Right lobe of liver (tissue), 4 donors: ENCODE measurements around the gene TRPM3.

ENCODE experiments used
- POLR2A ChIP-seq: fragments of 450-650 bp; IDR thresholded peaks from one replicate; pipeline ENCODE4 v1.6.1; 2017; ENCODE audit warnings: antibody characterized with exemption, mild to moderate bottlenecking
- TF ChIP-seq, protein P1 (sequence below), 4 donors: fragments of 200-600 bp in 3 of 4; fragments of 450-650 bp in 1 of 4; IDR thresholded peaks; one replicate each; pipeline versions ENCODE4 v1.5.1 to v1.8.0; 2016 to 2022; ENCODE audit warnings: antibody characterized with exemption in 4 of 4, mild to moderate bottlenecking in 2 of 4
- donor health status: DM: no; HTN: no; CAD: no.
- donor health status: DM: no; HTN: no; CAD: no.
- donor health status: DM: no; HTN: yes; CAD: no.

GRCh38 chr9:70971723-70972122 lies 149.7 kb downstream of the TRPM3 start:
- TF ChIP-seq POLR2A, result no peak
- TF ChIP-seq, protein P1, sequence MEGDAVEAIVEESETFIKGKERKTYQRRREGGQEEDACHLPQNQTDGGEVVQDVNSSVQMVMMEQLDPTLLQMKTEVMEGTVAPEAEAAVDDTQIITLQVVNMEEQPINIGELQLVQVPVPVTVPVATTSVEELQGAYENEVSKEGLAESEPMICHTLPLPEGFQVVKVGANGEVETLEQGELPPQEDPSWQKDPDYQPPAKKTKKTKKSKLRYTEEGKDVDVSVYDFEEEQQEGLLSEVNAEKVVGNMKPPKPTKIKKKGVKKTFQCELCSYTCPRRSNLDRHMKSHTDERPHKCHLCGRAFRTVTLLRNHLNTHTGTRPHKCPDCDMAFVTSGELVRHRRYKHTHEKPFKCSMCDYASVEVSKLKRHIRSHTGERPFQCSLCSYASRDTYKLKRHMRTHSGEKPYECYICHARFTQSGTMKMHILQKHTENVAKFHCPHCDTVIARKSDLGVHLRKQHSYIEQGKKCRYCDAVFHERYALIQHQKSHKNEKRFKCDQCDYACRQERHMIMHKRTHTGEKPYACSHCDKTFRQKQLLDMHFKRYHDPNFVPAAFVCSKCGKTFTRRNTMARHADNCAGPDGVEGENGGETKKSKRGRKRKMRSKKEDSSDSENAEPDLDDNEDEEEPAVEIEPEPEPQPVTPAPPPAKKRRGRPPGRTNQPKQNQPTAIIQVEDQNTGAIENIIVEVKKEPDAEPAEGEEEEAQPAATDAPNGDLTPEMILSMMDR (IDR thresholded peaks at IDR 0.05), result no peak
